ENCODE measurements around the gene GIN1.

- TF ChIP-seq CTCF (IDR thresholded peaks at IDR 0.05): no peak
- TF ChIP-seq POLR2A (IDR thresholded peaks at IDR 0.05): no peak
- TF ChIP-seq POLR2AphosphoS5 (IDR thresholded peaks at IDR 0.05): no peak
These were observed 8.5 kb downstream of the GIN1 start for GRCh38 chr5:103111468-103111867.

Measured in suprapubic skin (tissue), 4 donors.